ENCODE results near the gene POU2F2. TPM values are rescaled to one million over a fixed set of nuclear protein-coding genes. Genes with fewer than 3 reads are reported as not detected.

POU2F2 gene
- total RNA-seq, 1 donor = 0.18 TPM

DNA sequence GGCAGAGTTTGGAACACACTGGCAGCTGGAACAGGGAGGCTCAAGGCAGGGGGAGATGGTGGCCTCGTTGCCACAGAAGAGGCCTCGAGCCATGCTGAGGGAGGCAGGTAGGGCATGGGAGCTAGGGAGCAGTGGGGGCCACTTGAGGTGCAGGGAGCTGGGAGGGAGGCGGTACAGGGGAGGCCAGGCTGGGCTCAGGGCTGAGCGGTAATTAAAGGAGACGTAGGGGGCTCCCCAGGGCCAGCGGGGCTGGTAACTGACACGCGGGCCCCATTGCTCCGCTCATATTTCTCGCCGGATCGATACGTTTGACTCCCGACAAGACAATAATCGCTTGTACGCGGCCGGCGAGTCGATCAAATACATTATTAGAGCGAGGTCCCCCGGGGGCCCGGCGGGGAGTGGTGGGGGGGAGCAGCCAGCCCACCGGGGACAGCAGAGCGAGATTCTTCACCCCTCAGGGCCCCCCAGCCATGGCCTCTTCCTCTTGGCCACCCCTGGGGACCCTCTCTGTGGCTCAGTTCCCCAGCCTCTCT lies 2.4 kb upstream of the POU2F2 start:
- no peak for TF ChIP-seq CTCF (IDR thresholded peaks at IDR 0.05; ENCODE audit: insufficient read depth, low read length)
- H3K4me3 ChIP-seq (ENCODE audit: low read depth, low read length) = no peak overlapping the region
- DNase-seq (ENCODE audit: low read depth) = no peak

DNA sequence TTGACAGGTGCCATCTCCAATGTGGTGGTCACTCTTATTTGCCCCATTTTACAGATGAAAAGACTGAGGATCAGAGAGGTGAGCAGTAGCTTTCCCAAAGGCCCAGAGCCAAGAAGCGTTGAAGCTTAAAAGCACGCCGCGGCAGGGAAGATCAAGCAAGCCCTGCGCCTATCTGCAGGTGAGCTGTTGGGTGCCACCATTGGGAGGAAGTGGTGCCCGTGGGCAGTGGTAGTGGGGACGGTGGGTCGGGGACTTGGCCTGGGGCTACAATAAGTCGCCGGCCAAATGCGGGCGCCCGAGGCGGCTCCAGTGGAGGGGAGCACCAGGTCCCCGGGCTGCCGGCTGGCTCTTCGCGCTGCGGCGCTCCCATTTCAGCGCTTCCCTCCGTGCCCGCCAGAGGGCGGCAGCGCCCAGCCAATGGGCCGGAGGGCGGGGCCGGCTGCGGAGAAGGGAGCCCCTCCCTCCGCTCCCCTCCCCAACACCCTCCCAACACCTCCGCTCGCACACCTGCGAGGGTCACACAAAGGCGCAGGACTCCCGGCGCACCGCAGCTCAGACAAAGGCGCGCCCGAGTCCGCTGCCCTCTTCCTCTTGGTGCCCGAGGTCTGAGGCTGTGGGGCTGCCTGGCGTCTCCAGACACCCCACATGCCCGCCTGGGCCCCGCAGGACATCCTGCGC lies 744 bp upstream of the POU2F2 start:
- peak; percentile 36 for DNase-seq (ENCODE audit: low read depth)
- peak overlapping the region; percentile 31 for H3K4me3 ChIP-seq (ENCODE audit: low read depth, low read length)
- TF ChIP-seq CTCF (IDR thresholded peaks at IDR 0.05; ENCODE audit: insufficient read depth, low read length) = peak; percentile 85

DNA sequence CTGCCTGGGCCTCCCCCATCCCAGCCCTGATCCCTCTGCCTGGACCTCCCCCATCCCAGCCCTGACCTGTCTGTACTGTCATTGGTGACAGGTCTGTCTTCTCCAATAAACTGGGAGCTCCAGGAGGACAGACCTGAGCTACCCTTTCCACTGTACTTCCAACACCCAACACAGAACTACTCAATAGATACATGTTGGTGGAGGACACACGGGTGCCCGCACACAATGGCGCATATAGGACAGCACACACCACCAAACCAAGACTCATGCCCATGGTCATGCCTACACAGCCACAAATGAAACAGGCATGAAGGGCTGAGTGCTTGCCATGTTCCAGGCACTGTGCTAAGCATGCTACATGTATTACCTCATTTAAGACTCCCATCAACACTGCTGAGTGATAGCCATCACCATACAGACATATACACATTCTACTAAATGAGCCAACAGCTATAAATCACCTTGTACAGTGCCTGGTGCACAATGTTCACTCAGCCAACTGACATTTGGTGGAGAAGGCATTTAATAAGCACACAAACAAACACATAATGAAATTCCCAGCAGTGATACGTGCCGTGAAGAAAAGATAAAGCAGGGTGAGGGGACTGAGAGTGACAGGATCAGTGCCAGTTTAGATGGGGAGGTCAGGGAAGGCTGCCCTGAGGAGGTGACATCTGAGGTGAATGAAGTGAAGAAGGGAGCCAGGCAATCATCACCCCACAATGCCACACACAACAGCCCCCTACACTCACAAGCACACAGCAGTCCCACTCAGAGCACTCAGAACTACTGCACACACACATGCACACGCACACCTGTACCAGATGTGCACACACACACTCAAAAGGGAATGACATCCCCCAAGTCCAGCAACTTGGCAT lies 857 bp downstream of the POU2F2 start:
- TF ChIP-seq CTCF (IDR thresholded peaks at IDR 0.05; ENCODE audit: insufficient read depth, low read length) = no peak
- peak overlapping the region; percentile 48 for H3K4me3 ChIP-seq (ENCODE audit: low read depth, low read length)
- no peak for DNase-seq (ENCODE audit: low read depth)

- TF ChIP-seq CTCF (IDR thresholded peaks at IDR 0.05; ENCODE audit: insufficient read depth, low read length) = no peak
- no peak for DNase-seq (ENCODE audit: low read depth)
- H3K4me3 ChIP-seq (ENCODE audit: low read depth, low read length) = no peak overlapping the region
Measured at GRCh38 chr19:42130254-42130573, 2.0 kb downstream of the POU2F2 start.

DNA sequence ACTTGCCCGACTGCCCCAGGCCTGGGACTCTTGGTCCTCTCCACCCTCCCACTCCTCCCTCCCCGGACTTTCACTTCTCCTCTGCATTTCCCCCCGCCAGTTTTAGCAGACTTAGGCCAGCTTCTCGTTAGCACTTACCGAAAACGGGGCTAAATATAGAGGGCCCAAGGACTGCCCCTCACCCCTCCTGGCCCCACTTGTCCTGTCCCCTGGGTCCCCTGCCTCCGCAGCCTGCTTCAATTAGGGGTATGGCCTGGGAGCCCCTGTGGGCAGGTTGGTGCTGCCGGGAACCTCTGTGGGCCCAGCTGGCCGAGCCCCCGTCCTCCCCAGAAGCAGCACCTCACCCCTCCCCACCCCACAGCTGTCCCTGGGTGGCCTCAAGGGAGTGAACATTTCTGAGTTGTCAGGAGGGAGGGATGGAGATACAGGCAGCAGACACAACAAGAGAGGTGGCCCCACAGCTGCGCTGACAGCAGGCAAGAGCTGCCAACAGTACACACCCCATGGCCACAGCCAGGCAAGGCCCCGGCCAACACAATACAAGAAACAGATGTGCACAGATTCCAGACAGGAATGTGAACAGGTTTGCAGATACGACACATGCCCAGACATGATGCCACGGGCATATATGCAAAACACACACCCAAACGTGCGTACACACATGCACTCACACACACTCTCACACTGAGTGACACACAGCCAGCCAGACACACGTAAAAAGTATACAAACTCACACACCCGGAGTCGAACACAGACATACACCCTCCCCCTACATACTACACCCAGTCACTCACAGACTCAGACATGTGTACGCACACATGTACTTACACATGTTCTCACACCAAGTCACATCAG lies 2.6 kb downstream of the POU2F2 start:
- no peak for TF ChIP-seq CTCF (IDR thresholded peaks at IDR 0.05; ENCODE audit: insufficient read depth, low read length)
- DNase-seq (ENCODE audit: low read depth) = peak; percentile 86
- H3K4me3 ChIP-seq (ENCODE audit: low read depth, low read length) = no peak overlapping the region

DNA sequence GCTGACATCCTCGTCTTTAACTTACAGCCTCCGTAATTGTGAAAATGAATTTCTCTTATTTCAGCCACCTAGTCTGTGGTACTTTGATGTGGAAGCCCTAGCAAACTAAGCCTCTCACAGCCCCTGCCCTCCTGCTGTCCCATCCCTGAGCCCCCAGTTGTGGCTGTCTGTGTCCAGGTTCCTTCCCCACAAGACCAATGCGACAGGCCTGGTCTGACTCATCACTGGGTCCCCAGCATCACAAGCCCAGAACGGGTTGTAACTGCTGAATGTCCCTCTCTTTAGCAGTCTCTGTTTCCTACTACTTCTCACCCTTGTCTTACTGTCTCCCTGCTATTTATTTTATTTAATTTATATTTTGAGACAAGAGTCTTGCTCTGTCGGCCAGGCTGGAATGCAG lies 5.7 kb downstream of the POU2F2 start:
- no peak for TF ChIP-seq CTCF (IDR thresholded peaks at IDR 0.05; ENCODE audit: insufficient read depth, low read length)
- H3K4me3 ChIP-seq (ENCODE audit: low read depth, low read length) = no peak overlapping the region
- DNase-seq (ENCODE audit: low read depth) = no peak
